Measurements from ENCODE around the gene PRPF8.

DNA sequence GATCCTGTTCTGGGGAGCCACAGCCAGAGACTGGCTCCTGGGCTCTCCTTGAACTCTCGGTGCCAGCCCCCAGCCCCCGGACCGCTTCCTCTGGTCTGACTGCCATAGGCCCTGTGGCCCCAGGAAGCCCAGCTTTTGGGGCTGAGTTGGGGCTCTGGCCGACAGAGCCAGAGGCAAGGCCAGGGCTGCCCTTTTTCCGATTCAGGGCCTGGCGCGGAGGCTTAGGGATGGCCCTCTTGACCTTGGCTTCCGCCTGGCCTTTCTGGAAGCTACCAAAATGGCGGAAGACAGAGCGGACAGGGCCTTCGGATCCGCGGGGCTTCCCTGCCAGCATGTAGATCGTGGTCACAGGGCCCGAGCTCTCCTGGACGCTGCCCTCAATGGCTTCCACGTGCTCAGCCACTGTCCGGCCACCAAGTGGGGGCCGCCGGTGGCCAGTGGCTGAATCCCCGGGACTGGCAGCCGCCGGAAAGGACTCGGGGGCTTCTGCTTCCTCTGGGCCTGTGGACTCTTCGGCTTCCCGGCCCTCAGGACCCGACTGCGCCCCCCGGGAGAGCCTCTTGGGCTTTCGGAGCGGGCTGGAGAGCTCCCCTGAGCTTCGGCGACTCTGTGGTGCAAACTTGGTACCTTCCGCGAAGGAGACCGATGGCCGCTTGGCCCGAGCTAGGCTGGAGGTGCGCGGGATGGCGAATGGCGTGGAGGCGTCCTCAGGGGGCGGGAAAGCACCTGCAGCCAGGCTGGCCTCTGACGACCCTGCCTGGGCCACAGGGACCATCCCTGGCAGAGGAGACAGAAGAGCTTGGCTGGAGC is 49.6 kb downstream of the PRPF8 start:
- TF ChIP-seq, protein P1, sequence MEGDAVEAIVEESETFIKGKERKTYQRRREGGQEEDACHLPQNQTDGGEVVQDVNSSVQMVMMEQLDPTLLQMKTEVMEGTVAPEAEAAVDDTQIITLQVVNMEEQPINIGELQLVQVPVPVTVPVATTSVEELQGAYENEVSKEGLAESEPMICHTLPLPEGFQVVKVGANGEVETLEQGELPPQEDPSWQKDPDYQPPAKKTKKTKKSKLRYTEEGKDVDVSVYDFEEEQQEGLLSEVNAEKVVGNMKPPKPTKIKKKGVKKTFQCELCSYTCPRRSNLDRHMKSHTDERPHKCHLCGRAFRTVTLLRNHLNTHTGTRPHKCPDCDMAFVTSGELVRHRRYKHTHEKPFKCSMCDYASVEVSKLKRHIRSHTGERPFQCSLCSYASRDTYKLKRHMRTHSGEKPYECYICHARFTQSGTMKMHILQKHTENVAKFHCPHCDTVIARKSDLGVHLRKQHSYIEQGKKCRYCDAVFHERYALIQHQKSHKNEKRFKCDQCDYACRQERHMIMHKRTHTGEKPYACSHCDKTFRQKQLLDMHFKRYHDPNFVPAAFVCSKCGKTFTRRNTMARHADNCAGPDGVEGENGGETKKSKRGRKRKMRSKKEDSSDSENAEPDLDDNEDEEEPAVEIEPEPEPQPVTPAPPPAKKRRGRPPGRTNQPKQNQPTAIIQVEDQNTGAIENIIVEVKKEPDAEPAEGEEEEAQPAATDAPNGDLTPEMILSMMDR (IDR thresholded peaks at IDR 0.05): no peak
- no peak for TF ChIP-seq EZH2 (IDR thresholded peaks at IDR 0.05; ENCODE audit: borderline replicate concordance, insufficient read depth, low read depth, low read length, poor library complexity, severe bottlenecking)

Data from B cell (primary cell).